ENCODE results near the gene TMIGD1. TPM values are rescaled to one million over a fixed set of nuclear protein-coding genes. Genes with fewer than 3 reads are reported as not detected.

The TMIGD1 gene
- total and polyA plus RNA-seq, 2 of the 13 experiments (the other 11 are each of a cell fraction or from before 2014, with no cell fraction given) = not detected

DNA sequence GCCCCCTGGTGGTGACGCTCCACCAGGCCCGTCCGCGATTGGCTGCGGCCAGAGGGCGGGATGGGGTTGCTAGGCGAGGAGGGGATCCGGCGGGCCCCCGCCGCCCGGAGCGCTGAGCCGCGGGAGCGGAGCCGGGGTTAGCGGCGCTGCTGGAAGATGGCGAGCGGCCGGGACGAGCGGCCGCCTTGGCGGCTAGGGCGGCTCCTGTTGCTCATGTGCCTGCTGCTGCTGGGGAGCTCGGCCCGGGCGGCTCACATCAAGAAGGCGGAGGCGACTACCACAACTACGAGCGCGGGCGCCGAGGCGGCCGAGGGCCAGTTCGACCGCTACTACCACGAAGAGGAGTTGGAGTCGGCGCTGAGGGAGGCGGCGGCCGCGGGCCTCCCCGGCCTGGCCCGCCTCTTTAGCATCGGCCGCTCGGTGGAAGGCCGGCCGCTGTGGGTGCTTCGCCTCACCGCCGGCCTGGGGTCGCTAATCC is 45.0 kb upstream of the TMIGD1 start, which contains the start of gene CPD (continued):
- TF ChIP-seq, protein P1, sequence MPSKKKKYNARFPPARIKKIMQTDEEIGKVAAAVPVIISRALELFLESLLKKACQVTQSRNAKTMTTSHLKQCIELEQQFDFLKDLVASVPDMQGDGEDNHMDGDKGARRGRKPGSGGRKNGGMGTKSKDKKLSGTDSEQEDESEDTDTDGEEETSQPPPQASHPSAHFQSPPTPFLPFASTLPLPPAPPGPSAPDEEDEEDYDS (CRISPR knock-in tag; IDR thresholded peaks at IDR 0.05) = peak; percentile 94
- TF ChIP-seq MLXIP (CRISPR knock-in tag; IDR thresholded peaks at IDR 0.05; ENCODE audit: borderline replicate concordance) (no peak; the same call in 1 of the 2 replicates), RBFOX2 (IDR thresholded peaks at IDR 0.05; ENCODE audit: low read depth, low read length) (peak; percentile 93), MAZ (IDR thresholded peaks at IDR 0.05; ENCODE audit: borderline replicate concordance, low read depth, low read length) (peak; percentile 88), MAZ (CRISPR knock-in tag; IDR thresholded peaks at IDR 0.05; ENCODE audit: low read depth) (peak; percentile 69; the same call in 1 of the 2 replicates), GMEB1 (CRISPR knock-in tag; IDR thresholded peaks at IDR 0.05; ENCODE audit: borderline replicate concordance) (0 out of 2 replicates have a peak, but pooled peaks have one; percentile 2), ZNF75D (CRISPR knock-in tag; IDR thresholded peaks at IDR 0.05; ENCODE audit: borderline replicate concordance) (no peak), KDM5A (IDR thresholded peaks at IDR 0.05; ENCODE audit: borderline replicate concordance, low read length) (0 out of 2 replicates have a peak, but pooled peaks have one; percentile 22), MED1 (CRISPR knock-in tag; IDR thresholded peaks at IDR 0.05) (peak; percentile 36; the same call in 1 of the 2 replicates), KDM3A (CRISPR knock-in tag; IDR thresholded peaks at IDR 0.05; ENCODE audit: low read depth) (0 out of 2 replicates have a peak, but pooled peaks have one; percentile 17), NCOA5 (CRISPR knock-in tag; IDR thresholded peaks at IDR 0.05) (no peak), ZNF546 (CRISPR knock-in tag; conservative IDR thresholded peaks at IDR 0.05) (peak; percentile 78; the same call in 1 of the 2 replicates), TERF1 (CRISPR knock-in tag; IDR thresholded peaks at IDR 0.05) (no peak), HOXA5 (CRISPR knock-in tag; IDR thresholded peaks at IDR 0.05) (peak; percentile 90), E2F2 (CRISPR knock-in tag; IDR thresholded peaks at IDR 0.05; ENCODE audit: borderline replicate concordance) (0 out of 2 replicates have a peak, but pooled peaks have one; percentile 18), KMT2A (CRISPR knock-in tag; IDR thresholded peaks at IDR 0.05) (peak; percentile 91), FOXK1 (CRISPR knock-in tag; IDR thresholded peaks at IDR 0.05; ENCODE audit: borderline replicate concordance, low read depth) (0 out of 2 replicates have a peak, but pooled peaks have one; percentile 20), KDM5B (CRISPR knock-in tag; IDR thresholded peaks at IDR 0.05; ENCODE audit: borderline replicate concordance) (peak; percentile 24; the same call in 1 of the 2 replicates)
- TF ChIP-seq, protein P2, sequence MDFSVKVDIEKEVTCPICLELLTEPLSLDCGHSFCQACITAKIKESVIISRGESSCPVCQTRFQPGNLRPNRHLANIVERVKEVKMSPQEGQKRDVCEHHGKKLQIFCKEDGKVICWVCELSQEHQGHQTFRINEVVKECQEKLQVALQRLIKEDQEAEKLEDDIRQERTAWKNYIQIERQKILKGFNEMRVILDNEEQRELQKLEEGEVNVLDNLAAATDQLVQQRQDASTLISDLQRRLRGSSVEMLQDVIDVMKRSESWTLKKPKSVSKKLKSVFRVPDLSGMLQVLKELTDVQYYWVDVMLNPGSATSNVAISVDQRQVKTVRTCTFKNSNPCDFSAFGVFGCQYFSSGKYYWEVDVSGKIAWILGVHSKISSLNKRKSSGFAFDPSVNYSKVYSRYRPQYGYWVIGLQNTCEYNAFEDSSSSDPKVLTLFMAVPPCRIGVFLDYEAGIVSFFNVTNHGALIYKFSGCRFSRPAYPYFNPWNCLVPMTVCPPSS (IDR thresholded peaks at IDR 0.05) = no peak
